ENCODE results near the gene ZNF629. TPM values are rescaled to one million over a fixed set of nuclear protein-coding genes. Genes with fewer than 3 reads are reported as not detected.

ZNF629 gene
- total RNA-seq = 10.5 and 14.7 TPM in 2 replicates

DNA sequence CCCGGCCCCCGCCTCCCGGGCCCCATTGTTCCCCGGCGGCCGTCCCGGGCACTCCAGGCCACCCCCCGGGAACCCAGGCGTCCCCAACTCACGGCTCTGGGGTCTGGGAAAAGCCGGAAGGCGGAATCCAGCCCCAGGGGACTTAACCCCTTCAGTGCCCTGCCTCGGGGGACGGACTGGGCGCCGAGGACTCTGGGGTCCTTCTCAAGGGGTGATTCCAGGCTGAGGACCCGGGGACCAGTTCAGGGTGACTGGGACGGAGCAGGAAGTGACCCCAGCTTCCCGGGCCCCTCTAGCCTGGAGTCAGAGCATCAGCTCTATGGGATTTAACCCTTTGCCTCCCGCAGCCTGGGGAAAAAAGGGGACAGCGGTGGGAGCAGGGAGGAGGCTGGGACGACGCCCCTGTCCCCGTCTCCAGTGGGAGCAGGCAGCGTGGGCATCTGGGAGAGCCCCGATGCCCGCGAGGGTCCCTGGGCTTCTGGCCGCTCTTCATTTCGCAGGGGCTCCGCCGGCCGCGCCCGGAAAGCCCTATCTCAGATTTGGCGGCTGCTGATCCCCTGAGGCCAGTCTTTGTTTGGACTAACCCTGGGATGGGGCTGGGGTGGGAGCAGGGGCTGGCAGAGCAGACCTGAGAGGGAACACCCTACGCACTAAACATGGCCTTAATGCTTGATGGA, at the start of gene ZNF629:
TSS of gene ZNF629 (minus strand) at position 270 of the 677 bp plus-strand sequence. CDS start 2,723 bp downstream, outside the sequence.

DNA sequence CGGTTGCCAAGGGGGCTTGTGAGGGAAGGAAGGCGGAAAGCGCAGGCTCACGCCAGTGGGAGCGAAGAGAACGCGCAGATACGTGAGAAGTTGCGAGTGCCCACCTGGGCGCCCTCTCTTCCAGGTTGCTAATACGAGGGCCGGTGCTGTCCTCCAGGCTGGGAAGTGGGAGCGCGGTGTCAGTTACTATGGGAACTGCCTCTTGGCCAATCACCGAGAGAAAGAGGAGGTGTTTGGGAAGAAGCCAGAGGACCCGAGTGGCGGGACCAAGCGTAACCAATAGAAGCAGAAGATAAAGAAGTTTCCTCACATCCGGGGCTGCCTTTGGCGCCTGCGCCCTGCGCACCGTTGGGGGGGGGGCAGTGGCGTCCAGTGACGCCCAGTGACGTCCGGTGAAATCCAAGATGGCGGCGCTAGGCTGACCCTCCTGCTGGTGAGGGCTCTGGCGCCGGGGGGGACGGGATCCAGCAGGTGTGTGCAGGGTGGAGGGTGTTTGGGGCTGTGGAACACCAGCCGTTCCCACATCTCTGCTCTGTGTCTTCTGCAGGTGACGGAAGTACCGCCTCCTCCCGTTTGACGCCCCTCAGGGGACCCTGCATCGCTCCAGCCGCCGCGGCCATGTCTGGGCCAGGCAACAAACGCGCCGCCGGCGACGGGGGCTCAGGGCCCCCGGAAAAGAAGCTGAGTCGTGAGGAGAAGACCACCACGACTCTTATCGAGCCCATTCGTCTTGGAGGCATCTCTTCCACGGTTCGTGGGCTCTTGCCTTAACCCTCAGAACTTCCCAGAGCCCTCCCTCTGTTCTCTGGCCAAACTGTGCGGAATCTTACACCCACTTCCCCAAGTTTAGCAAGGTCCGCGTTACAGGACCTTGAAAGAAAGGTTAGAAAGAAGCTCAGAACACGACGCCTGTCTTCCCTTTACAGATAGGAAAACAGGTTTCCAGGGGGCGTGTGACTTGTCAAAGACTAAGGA, 24.8 kb downstream of the ZNF629 start, which contains the start of the genes CFAP119 and RNF40:
TSS of gene CFAP119 (minus strand) at position 135 of the 975 bp plus-strand sequence. CDS start 314 bp downstream, outside the sequence.
TSS of gene RNF40 (plus strand) at position 395 of the 975 bp plus-strand sequence. CDS start at position 619, 224 bp downstream.

DNA sequence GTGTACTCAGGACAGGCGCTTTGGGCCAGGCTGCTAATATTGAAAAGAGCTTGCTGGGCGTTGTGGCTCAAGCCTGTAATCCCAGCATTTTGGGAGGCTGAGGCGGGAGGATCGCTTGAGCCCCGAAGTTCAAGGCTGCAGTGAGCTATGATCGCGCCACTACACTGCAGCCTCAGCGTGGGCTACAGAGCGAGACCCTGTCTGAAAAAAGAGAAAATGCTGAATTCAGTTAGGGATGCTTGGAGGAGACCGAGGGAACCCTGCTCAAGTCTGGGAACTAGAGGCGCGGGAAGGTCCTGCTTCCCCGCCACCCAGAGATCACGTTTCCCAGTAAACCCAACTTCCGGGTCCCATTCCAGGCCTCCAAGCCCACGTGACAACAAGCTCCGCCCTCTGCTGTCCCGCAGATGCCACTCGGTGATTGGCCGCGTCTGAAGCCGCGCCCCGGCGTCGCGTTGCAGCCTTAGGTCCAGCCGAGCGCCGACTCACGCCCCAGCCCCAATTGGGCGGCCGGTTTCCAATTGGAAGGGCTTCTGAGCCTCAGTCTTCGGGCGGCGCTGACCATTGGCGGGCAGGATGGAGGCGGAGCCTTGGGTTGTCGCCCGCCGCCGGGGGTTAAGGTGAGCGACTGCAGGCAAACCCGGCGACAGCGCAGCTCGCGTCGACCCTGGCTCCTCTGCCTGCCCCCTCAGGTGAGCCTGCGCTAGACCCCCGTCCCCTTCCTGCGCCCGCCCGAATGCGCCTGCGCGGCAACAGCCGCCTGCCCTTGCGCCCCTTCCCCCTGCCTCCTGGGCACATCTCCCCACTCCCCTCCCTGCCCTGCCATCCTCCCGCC, 39.0 kb downstream of the ZNF629 start, which contains the start of gene PHKG2:
TSS of gene PHKG2 (plus strand) at position 627 of the 835 bp plus-strand sequence. CDS start 396 bp downstream, outside the sequence.

Other genes starting within 250 kb of the ZNF629 start
- gene ZNF764, start 228.8 kb downstream of the ZNF629 start, total RNA-seq = 6.3 and 6.5 TPM in 2 replicates
- gene ZNF688, start 215.5 kb downstream of the ZNF629 start, total RNA-seq = 13.2 and 13.6 TPM in 2 replicates
- gene ZNF785, start 201.5 kb downstream of the ZNF629 start, total RNA-seq = 6.4 and 8.3 TPM in 2 replicates
- 5.4 and 7.1 TPM in 2 replicates for gene ZNF689, start 176.8 kb downstream of the ZNF629 start, total RNA-seq
- 4.8 and 8.8 TPM in 2 replicates for gene PRR14, start 136.2 kb downstream of the ZNF629 start, total RNA-seq
- 23.2 and 24.4 TPM in 2 replicates for gene FBRS, start 128.8 kb downstream of the ZNF629 start, total RNA-seq
- 26.8 and 30.9 TPM in 2 replicates for gene SRCAP, start 88.0 kb downstream of the ZNF629 start, total RNA-seq
- gene PHKG2, start 38.8 kb downstream of the ZNF629 start, total RNA-seq = 20.5 and 26.9 TPM in 2 replicates
- gene CFAP119, start 25.1 kb downstream of the ZNF629 start, total RNA-seq = 0.66 and 2.9 TPM in 2 replicates
- gene RNF40, start 24.9 kb downstream of the ZNF629 start, total RNA-seq = 81.9 and 103 TPM in 2 replicates
- gene BCL7C, start 106.9 kb upstream of the ZNF629 start, total RNA-seq = 40.5 and 50.5 TPM in 2 replicates
- gene CTF1, start 109.4 kb upstream of the ZNF629 start, total RNA-seq = 3.3 and 6.1 TPM in 2 replicates
- 21.1 and 28.4 TPM in 2 replicates for gene FBXL19, start 136.4 kb upstream of the ZNF629 start, total RNA-seq
- gene ORAI3, start 161.9 kb upstream of the ZNF629 start, total RNA-seq = 59.5 and 97.1 TPM in 2 replicates
- gene SETD1A, start 170.5 kb upstream of the ZNF629 start, total RNA-seq = 3.8 and 7.1 TPM in 2 replicates
- gene HSD3B7, start 198.0 kb upstream of the ZNF629 start, total RNA-seq = 49.7 and 76.7 TPM in 2 replicates
- 2.6 and 3.6 TPM in 2 replicates for gene STX1B, start 223.4 kb upstream of the ZNF629 start, total RNA-seq
- 27.5 and 32.3 TPM in 2 replicates for gene STX4, start 246.4 kb upstream of the ZNF629 start, total RNA-seq

Measured in smooth muscle cell of trachea (primary cell).